Glomerular endothelial cell (primary cell): ENCODE measurements around the gene TGIF2LY. TPM values are rescaled to one million over a fixed set of nuclear protein-coding genes. Genes with fewer than 3 reads are reported as not detected.
"Not testable (repeated sequence)": the region's sequence is repeated elsewhere in the genome, so short reads cannot be mapped to it uniquely, and the experiment has no call there.

Source experiments
- DNase-seq: peaks from one replicate; pipeline ENCODE4 v3.0.0-alpha.2; 2011; ENCODE audit warnings: low read depth, low spot score; ENCODE audit errors: extremely low read depth
- total RNA-seq: library from RNA; depleted of rRNA; stranded (reverse); fragments of >200 nt; gene quantifications from 2 replicates; pipeline ENCODE4 v1.2.3, GENCODE V29; 2015

Gene TGIF2LY
- not detected in 2 replicates for total RNA-seq

DNA sequence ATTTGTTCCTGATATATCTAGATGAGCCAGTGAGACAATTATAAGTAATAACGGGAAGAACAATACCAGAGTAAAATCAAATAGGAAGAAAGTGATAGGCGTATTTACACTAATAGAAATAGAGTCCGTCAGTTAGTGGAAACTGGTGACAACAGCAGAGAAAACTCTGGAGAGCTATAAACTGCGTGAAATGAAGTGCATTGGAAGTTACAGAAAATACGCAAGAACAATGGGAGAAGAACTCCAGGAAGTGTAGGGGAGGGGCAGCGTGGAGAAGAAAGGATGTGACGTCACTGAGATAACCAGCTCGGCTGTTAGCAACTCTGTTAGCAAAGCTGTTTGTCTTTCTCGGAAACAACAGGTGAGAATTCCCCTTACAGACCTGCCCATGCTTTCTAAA, at the start of gene TGIF2LY:
Gene TGIF2LY, plus strand, starts transcription at position 301 of the 400 bp plus-strand sequence. CDS start 178 bp downstream, outside the sequence.
- not testable (repeated sequence) for DNase-seq
